ENCODE data around the gene ANGEL2.

The ANGEL2 gene

GRCh38 chr1:212945056-212945455 lies 70.6 kb downstream of the ANGEL2 start:
- Histone ChIP-seq H3K27ac (no peak overlapping the region), H3K4me3 (no peak overlapping the region)
- TF ChIP-seq CTCF (IDR thresholded peaks at IDR 0.05): no peak
- DNase-seq (ENCODE audit: low spot score): no peak

GRCh38 chr1:212944229-212944901 lies 71.3 kb downstream of the ANGEL2 start:
- TF ChIP-seq CTCF (IDR thresholded peaks at IDR 0.05): no peak
- no peak for DNase-seq (ENCODE audit: low spot score)
- no peak overlapping the region for H3K4me3 ChIP-seq
- H3K27ac ChIP-seq: no peak overlapping the region

GRCh38 chr1:212943393-212943710 lies 72.3 kb downstream of the ANGEL2 start:
- no peak overlapping the region for H3K27ac ChIP-seq
- TF ChIP-seq CTCF (IDR thresholded peaks at IDR 0.05): no peak
- DNase-seq (ENCODE audit: low spot score): no peak

GRCh38 chr1:212942679-212943392 lies 72.8 kb downstream of the ANGEL2 start:
- Histone ChIP-seq H3K4me3 (no peak overlapping the region), H3K27ac (no peak overlapping the region)
- no peak for TF ChIP-seq CTCF (IDR thresholded peaks at IDR 0.05)
- DNase-seq (ENCODE audit: low spot score): no peak

More at GRCh38 chr1:212943393-212943710, 72.3 kb downstream of the ANGEL2 start:
- no peak overlapping the region for H3K4me3 ChIP-seq
